Measurements from ENCODE around the gene SRPK2.

GRCh38 chr7:105227391-105227790 is 161.3 kb downstream of the SRPK2 start:
- TF ChIP-seq, protein P1, sequence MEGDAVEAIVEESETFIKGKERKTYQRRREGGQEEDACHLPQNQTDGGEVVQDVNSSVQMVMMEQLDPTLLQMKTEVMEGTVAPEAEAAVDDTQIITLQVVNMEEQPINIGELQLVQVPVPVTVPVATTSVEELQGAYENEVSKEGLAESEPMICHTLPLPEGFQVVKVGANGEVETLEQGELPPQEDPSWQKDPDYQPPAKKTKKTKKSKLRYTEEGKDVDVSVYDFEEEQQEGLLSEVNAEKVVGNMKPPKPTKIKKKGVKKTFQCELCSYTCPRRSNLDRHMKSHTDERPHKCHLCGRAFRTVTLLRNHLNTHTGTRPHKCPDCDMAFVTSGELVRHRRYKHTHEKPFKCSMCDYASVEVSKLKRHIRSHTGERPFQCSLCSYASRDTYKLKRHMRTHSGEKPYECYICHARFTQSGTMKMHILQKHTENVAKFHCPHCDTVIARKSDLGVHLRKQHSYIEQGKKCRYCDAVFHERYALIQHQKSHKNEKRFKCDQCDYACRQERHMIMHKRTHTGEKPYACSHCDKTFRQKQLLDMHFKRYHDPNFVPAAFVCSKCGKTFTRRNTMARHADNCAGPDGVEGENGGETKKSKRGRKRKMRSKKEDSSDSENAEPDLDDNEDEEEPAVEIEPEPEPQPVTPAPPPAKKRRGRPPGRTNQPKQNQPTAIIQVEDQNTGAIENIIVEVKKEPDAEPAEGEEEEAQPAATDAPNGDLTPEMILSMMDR (IDR thresholded peaks at IDR 0.05) = no peak
- no peak for TF ChIP-seq POLR2A (IDR thresholded peaks at IDR 0.05)
